Muscle of leg (tissue), 11 donors: ENCODE results near the gene DDC. TPM values are rescaled to one million over a fixed set of nuclear protein-coding genes. Genes with fewer than 3 reads are reported as not detected.

Experiments used
- DNase-seq: peaks from one replicate; pipeline ENCODE4 v3.0.0; 2013
- H3K27ac ChIP-seq: one replicate; pipeline ENCODE4 v1.5.1; 2013; ENCODE audit warnings: mild to moderate bottlenecking, low read length, control low read depth
- H3K27me3 ChIP-seq: one replicate; pipeline ENCODE4 v1.6.1; 2013; ENCODE audit warnings: low read length; ENCODE audit not compliant: control insufficient read depth, insufficient read depth
- H3K36me3 ChIP-seq: one replicate; pipeline ENCODE4 v1.6.1; 2013; ENCODE audit warnings: low read length; ENCODE audit not compliant: control insufficient read depth, insufficient read depth
- H3K4me1 ChIP-seq: one replicate; pipeline ENCODE4 v1.6.1; 2013; ENCODE audit warnings: low read length; ENCODE audit not compliant: control insufficient read depth, insufficient read depth
- H3K4me3 ChIP-seq: one replicate; pipeline ENCODE4 v1.5.1; 2013; ENCODE audit warnings: low read length, control low read depth
- H3K9me3 ChIP-seq: replicated peaks from 2 replicates; pipeline ENCODE4 v1.6.1; 2013; ENCODE audit warnings: low read depth, low read length; ENCODE audit not compliant: control insufficient read depth
- WGBS: methylation state at CpG from one replicate; pipeline ENCODE4 v1.1.5; 2013; ENCODE audit warnings: missing lambda C conversion rate; ENCODE audit not compliant: insufficient coverage; 5-methylcytosine and 5-hydroxymethylcytosine counted together
- polyA plus RNA-seq, 8 donors: library from polyadenylated mRNA; unstranded; fragments of 120-200 nt; gene quantifications; one replicate each; pipeline versions ENCODE4 v1.2.1 to v1.2.3, GENCODE V29; 2013; ENCODE audit warnings: inconsistent platforms in 1 of 8, low replicate concordance in 1 of 8; ENCODE audit not compliant: insufficient read length in 8 of 8, insufficient read depth in 1 of 8
- total RNA-seq: library from RNA; stranded (reverse); fragments of 120-200 nt; gene quantifications from one replicate; pipeline ENCODE4 v1.2.4, GENCODE V29; 2013

DDC gene
- total and polyA plus RNA-seq, 9 donors, result 0.09 to 13.2 (median 0.26) TPM; not detected in 2

GRCh38 chr7:50492770-50493519 is 72.3 kb downstream of the DDC start:
- WGBS, result 93% methylated on average over 30 of the region's 30 CpGs
- H3K27ac ChIP-seq, result no peak overlapping the region
- no peaks in the 10 kb centered on the region for H3K27me3 ChIP-seq
- H3K4me1 ChIP-seq, result peaks cover 5% of the 10 kb centered on the region
- no peaks in the 10 kb centered on the region for H3K36me3 ChIP-seq
- DNase-seq, result no peak
- H3K4me3 ChIP-seq, result no peak overlapping the region
- no peaks in the 10 kb centered on the region for H3K9me3 ChIP-seq

DNA sequence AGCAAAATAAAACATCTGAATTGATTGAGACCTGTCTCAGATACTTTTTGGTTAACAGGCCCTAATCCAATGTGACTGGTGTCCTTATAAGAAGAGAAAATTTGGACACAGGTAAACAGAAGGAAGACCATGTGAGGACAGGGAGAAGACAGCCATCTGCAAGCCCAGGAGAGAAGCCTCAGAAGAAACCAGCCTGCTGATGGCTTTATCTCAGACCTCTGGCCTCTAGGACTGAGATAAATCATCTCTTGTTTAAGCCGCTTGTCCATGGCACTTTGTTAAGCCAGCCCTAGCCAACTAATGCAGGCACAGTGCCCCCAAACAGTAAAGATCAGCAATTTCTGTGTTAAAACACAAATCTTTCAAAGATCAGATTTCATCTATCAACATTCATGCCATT is 73.3 kb downstream of the DDC start:
- Histone ChIP-seq H3K27ac (no peak overlapping the region), H3K4me1 (peaks cover under 1% of the 10 kb centered on the region), H3K36me3 (no peaks in the 10 kb centered on the region), H3K4me3 (no peak overlapping the region), H3K27me3 (no peaks in the 10 kb centered on the region), H3K9me3 (no peaks in the 10 kb centered on the region)
- 71% methylated on average over 1 of the region's 1 CpG for WGBS
- DNase-seq, result no peak

DNA sequence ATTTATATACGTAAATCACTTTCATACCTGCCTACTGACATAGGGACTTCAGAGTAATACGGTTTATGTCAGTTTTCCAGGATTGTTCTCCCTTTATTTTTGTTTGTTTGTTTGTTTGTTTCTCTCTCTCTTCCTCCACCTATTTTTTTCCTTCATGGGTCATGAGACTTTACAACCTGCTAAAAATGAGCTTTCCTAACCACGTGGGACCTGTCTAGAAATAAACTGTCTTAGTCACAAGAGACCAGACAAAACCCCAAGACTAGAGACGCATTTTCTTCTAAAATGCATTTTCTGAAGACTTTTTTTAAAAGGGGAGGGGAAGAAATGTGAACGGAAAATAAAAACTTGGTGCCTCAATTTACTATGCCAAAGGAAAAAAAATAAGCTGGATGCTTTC is 74.0 kb downstream of the DDC start:
- no CpG with 5 or more reads among the region's 5 CpGs for WGBS

DNA sequence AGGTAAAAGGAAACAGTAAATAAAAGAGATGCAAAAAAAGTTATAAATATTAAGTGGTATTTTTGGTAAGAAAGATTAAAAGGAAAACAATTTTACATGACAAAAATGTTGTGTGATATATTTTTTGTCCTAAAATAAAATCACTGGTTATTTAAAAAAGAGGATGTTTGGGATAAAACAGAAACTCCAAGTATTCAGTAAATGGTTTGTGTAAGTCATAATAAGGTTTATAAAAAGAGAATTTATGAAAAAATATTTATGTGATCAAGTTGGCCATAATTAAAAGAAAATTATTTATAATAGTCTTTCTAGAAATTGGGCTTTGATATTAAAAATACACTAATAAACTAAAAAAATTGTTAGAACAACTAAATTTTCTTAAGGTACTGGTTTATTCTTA is 76.8 kb downstream of the DDC start:
- Histone ChIP-seq H3K4me3 (no peak overlapping the region), H3K36me3 (no peaks in the 10 kb centered on the region), H3K27me3 (no peaks in the 10 kb centered on the region), H3K27ac (no peak overlapping the region), H3K4me1 (no peaks in the 10 kb centered on the region), H3K9me3 (no peaks in the 10 kb centered on the region)
- DNase-seq, result no peak

More for the DNA sequence above, 74.0 kb downstream of the DDC start:
- Histone ChIP-seq H3K4me3 (no peak overlapping the region), H3K9me3 (no peaks in the 10 kb centered on the region), H3K27ac (no peak overlapping the region), H3K36me3 (no peaks in the 10 kb centered on the region), H3K4me1 (no peaks in the 10 kb centered on the region), H3K27me3 (no peaks in the 10 kb centered on the region)
- DNase-seq, result no peak

DNA sequence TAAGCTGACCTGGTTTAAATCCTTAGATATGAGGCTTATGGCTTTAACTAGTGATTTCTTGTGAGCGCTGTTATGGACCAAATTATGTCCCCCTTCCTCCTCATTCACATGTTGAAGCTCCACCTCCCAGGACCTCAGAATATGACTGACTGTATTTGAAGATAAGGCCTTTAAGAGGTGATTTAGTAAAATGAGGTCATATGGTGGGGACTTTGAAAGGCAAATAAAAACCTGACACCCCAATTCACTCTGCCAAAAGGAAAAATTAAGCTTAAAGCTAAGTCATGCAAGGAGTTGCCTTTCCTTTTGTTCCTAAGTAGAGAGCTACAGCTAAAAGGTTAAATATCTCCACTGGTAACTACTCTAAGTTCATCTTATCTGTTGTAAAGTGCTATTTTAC is 78.7 kb downstream of the DDC start:
- Histone ChIP-seq H3K4me3 (no peak overlapping the region), H3K36me3 (no peaks in the 10 kb centered on the region), H3K9me3 (no peaks in the 10 kb centered on the region), H3K27ac (no peak overlapping the region), H3K4me1 (no peaks in the 10 kb centered on the region), H3K27me3 (no peaks in the 10 kb centered on the region)
- WGBS, result no CpG with 5 or more reads among the region's 1 CpG
- DNase-seq, result no peak

- WGBS, result 87% methylated on average over 1 of the region's 8 CpGs
- H3K27ac ChIP-seq, result no peak overlapping the region
Measured at GRCh38 chr7:50481867-50482266, 83.3 kb downstream of the DDC start.

DNA sequence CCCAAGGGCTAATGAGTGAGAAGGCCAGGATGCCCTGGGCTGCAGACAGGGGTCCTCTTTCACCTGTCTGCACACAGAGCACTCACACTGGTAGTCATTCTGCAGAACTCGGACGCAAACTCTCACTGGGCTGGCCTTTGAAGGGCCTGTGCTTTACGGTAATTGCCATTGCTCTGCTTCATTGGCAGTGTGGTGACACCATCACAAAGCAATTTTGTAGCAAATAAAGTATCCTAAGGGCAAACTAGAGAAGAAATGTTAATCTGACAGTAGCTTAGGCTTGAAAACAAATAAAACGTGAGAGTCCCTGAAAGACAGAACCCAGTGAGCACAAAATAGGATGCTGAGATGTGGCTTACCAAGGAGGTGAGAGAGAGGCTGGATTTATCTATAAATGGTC is 84.4 kb downstream of the DDC start:
- Histone ChIP-seq H3K36me3 (no peaks in the 10 kb centered on the region), H3K4me3 (no peak overlapping the region), H3K27me3 (peaks cover 2% of the 10 kb centered on the region), H3K27ac (no peak overlapping the region), H3K4me1 (no peaks in the 10 kb centered on the region), H3K9me3 (no peaks in the 10 kb centered on the region)
- WGBS, result 66% methylated on average over 2 of the region's 4 CpGs
- DNase-seq, result no peak

More at GRCh38 chr7:50481867-50482266, 83.3 kb downstream of the DDC start:
- H3K4me1 ChIP-seq, result no peaks in the 10 kb centered on the region
- no peak for DNase-seq
- no peak overlapping the region for H3K4me3 ChIP-seq
- no peaks in the 10 kb centered on the region for H3K36me3 ChIP-seq
- H3K27me3 ChIP-seq, result peaks cover 2% of the 10 kb centered on the region
- H3K9me3 ChIP-seq, result no peaks in the 10 kb centered on the region

GRCh38 chr7:50479743-50480517 is 85.3 kb downstream of the DDC start:
- Histone ChIP-seq H3K4me3 (no peak overlapping the region), H3K27me3 (peaks cover 2% of the 10 kb centered on the region), H3K36me3 (no peaks in the 10 kb centered on the region), H3K27ac (no peak overlapping the region), H3K9me3 (no peaks in the 10 kb centered on the region), H3K4me1 (peaks cover 3% of the 10 kb centered on the region)
- DNase-seq, result no peak
- 82% methylated on average over 3 of the region's 7 CpGs for WGBS

- H3K4me3 ChIP-seq, result no peak overlapping the region
- DNase-seq, result no peak
- H3K4me1 ChIP-seq, result peaks cover 3% of the 10 kb centered on the region
- WGBS, result 43% methylated on average over 1 of the region's 6 CpGs
- no peaks in the 10 kb centered on the region for H3K9me3 ChIP-seq
- peaks cover 2% of the 10 kb centered on the region for H3K27me3 ChIP-seq
- H3K36me3 ChIP-seq, result no peaks in the 10 kb centered on the region
- no peak overlapping the region for H3K27ac ChIP-seq
Measured at GRCh38 chr7:50477640-50478039, 87.6 kb downstream of the DDC start.

- whole genome bisulfite sequencing, result 69% methylated on average over 6 of the region's 9 CpGs
- Histone ChIP-seq H3K4me1 (peaks cover 3% of the 10 kb centered on the region), H3K27me3 (peaks cover 2% of the 10 kb centered on the region), H3K27ac (no peak overlapping the region), H3K4me3 (no peak overlapping the region), H3K9me3 (no peaks in the 10 kb centered on the region), H3K36me3 (no peaks in the 10 kb centered on the region)
- no peak for DNase-seq
Measured at GRCh38 chr7:50476953-50477625, 88.1 kb downstream of the DDC start.
